CD14-positive monocyte (primary cell): ENCODE data around the gene ZFP3. TPM values are rescaled to one million over a fixed set of nuclear protein-coding genes. Genes with fewer than 3 reads are reported as not detected.

ENCODE experiments used
- DNase-seq, 3 donors: peaks; one replicate each; pipeline ENCODE4 v3.0.0-alpha.2; 2011 to 2022
- H2AFZ ChIP-seq: 2 replicates; pipeline ENCODE4 v1.6.0; 2012; ENCODE audit warnings: mild to moderate bottlenecking, low read depth, low read length, inconsistent platforms; ENCODE audit not compliant: insufficient read depth, poor library complexity, severe bottlenecking
- H3K27ac ChIP-seq, 2 donors: 1 replicate in 1 of 2; 2 replicates in 1 of 2; pipeline ENCODE4 v1.5.1; 2012 to 2013; ENCODE audit warnings: low read length in 2 of 2, control low read depth in 1 of 2, inconsistent platforms in 1 of 2, low read depth in 1 of 2, mild to moderate bottlenecking in 1 of 2
- H3K27me3 ChIP-seq, 2 donors: one replicate each; pipeline versions ENCODE4 v1.6.0 to v1.6.1; 2011 to 2013; ENCODE audit warnings: low read length in 2 of 2; ENCODE audit not compliant: control insufficient read depth in 2 of 2, insufficient read depth in 2 of 2
- H3K36me3 ChIP-seq, 2 donors: replicated peaks in 1 of 2; 1 replicate in 1 of 2; 2 replicates in 1 of 2; pipeline versions ENCODE4 v1.5.1 to v1.6.1; 2012 to 2013; ENCODE audit warnings: low read length in 2 of 2, control low read depth in 1 of 2, inconsistent platforms in 1 of 2, mild to moderate bottlenecking in 1 of 2; ENCODE audit not compliant: insufficient read depth in 2 of 2, control insufficient read depth in 1 of 2
- H3K4me1 ChIP-seq, 2 donors: 1 replicate in 1 of 2; 2 replicates in 1 of 2; pipeline versions ENCODE4 v1.5.1 to v1.6.1; 2012 to 2013; ENCODE audit warnings: low read length in 2 of 2, control low read depth in 1 of 2, inconsistent platforms in 1 of 2, mild to moderate bottlenecking in 1 of 2, moderate library complexity in 1 of 2; ENCODE audit not compliant: insufficient read depth in 2 of 2, control insufficient read depth in 1 of 2
- H3K4me2 ChIP-seq: replicated peaks from 2 replicates; pipeline ENCODE3; 2012; ENCODE audit warnings: low read length, moderate library complexity, mild to moderate bottlenecking; ENCODE audit not compliant: poor library complexity, severe bottlenecking; ENCODE audit errors: extremely low read depth
- H3K4me3 ChIP-seq, 3 experiments: fragments of 200-600 bp in 1 of 3; sonication (generic) in 1 of 3; replicated peaks in 1 of 3; 1 replicate in 2 of 3; 2 replicates in 1 of 3; pipeline ENCODE4 v1.5.1; 2011 to 2013; ENCODE audit warnings: low read length in 3 of 3, mild to moderate bottlenecking in 3 of 3, control low read depth in 2 of 3, low read depth in 2 of 3, inconsistent platforms in 1 of 3, moderate library complexity in 1 of 3
- H3K79me2 ChIP-seq: 2 replicates; pipeline ENCODE4 v1.6.0; 2012; ENCODE audit warnings: mild to moderate bottlenecking, control low read depth, inconsistent platforms, low read length, moderate library complexity; ENCODE audit not compliant: insufficient read depth
- H3K9ac ChIP-seq: 2 replicates; pipeline ENCODE4 v1.6.0; 2017; ENCODE audit warnings: low read length, mild to moderate bottlenecking; ENCODE audit not compliant: insufficient read depth, poor library complexity, severe bottlenecking
- H3K9me3 ChIP-seq, 2 donors: replicated peaks in 1 of 2; 1 replicate in 1 of 2; 2 replicates in 1 of 2; pipeline versions ENCODE4 v1.5.1 to v1.6.1; 2012 to 2013; ENCODE audit warnings: low read length in 2 of 2, control low read depth in 1 of 2; ENCODE audit not compliant: control insufficient read depth in 1 of 2, insufficient read depth in 1 of 2
- H4K20me1 ChIP-seq: 2 replicates; pipeline ENCODE4 v1.6.0; 2012; ENCODE audit warnings: mild to moderate bottlenecking, low read length, control low read depth, moderate library complexity; ENCODE audit not compliant: insufficient read depth
- H3K27ac Mint-ChIP-seq, 7 donors: one replicate each; pipeline ENCODE4 v1.8.0; 2020; ENCODE audit warnings: mild to moderate bottlenecking in 7 of 7, mixed read lengths in 7 of 7, moderate library complexity in 6 of 7, inconsistent platforms in 2 of 7
- H3K27me3 Mint-ChIP-seq, 3 donors: one replicate each; pipeline ENCODE4 v1.8.0; 2021 to 2022; ENCODE audit warnings: low read depth in 3 of 3, mild to moderate bottlenecking in 3 of 3, mixed read lengths in 3 of 3, moderate library complexity in 3 of 3, inconsistent platforms in 1 of 3
- H3K36me3 Mint-ChIP-seq, 2 donors: one replicate each; pipeline ENCODE4 v1.8.0; 2020; ENCODE audit warnings: mixed read lengths in 2 of 2, inconsistent platforms in 1 of 2, mild to moderate bottlenecking in 1 of 2
- H3K4me1 Mint-ChIP-seq: one replicate; pipeline ENCODE4 v1.8.0; 2020; ENCODE audit warnings: mild to moderate bottlenecking, mixed read lengths
- H3K4me3 Mint-ChIP-seq, 2 donors: one replicate each; pipeline ENCODE4 v1.8.0; 2020; ENCODE audit warnings: mild to moderate bottlenecking in 2 of 2, mixed read lengths in 2 of 2, moderate library complexity in 1 of 2
- H3K9me3 Mint-ChIP-seq, 7 donors: one replicate each; pipeline ENCODE4 v1.8.0; 2020 to 2022; ENCODE audit warnings: mixed read lengths in 7 of 7, mild to moderate bottlenecking in 6 of 7, moderate library complexity in 6 of 7, inconsistent platforms in 2 of 7
- WGBS: methylation state at CpG from one replicate; pipeline ENCODE4 v1.1.5; 2013; ENCODE audit warnings: missing lambda C conversion rate; ENCODE audit not compliant: insufficient coverage; 5-methylcytosine and 5-hydroxymethylcytosine counted together
- intact Hi-C, 2 donors: fragments of 100-400 bp; cut with micrococcal nuclease; formaldehyde crosslinking; loops; one replicate each; pipeline versions ENCODE4 v1.15.0 to v1.15.1; 2023
- polyA plus RNA-seq, 3 donors: library from polyadenylated mRNA; depleted of rRNA in 1 of 3; unstranded in 2 of 3; stranded (reverse) in 1 of 3; fragments of 300-500 nt in 2 of 3; fragments of >200 nt in 1 of 3; fragmentation: Illumina TruSeq in 2 of 3; gene quantifications; 1 replicate in 2 of 3; 2 replicates in 1 of 3; pipeline ENCODE4 v1.2.3, GENCODE V29; 2012 to 2021
- TF ChIP-seq, protein P1 (sequence below): fragments of 200-600 bp; IDR thresholded peaks from one replicate; pipeline ENCODE4 v1.8.0; 2022; ENCODE audit warnings: antibody characterized with exemption, mild to moderate bottlenecking

ZFP3 gene
- polyA plus RNA-seq, 3 donors = 0.39 to 1.9 (median 0.75) TPM

DNA sequence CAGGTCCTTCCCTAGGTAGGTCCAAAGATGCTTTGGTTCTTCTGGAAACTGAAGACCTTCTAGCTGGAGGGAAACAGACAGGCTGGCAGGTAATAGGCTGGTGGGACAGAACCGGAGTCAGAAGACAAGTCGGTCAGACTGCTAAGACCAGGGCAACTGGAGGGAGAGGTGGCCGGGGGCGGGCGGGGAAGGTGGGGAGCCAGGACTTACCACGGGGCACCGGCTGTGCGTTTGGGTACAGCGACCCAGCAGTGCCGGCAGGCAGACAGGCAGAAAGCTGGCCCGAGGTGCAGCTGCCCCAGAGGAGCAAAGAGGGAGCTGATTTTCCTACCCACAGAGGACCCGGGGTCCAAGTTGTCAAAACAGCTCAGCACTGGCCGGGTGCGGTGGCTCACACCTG, 43.6 kb upstream of the ZFP3 start:
- no peak overlapping the region for H3K27ac ChIP-seq
- TF ChIP-seq, protein P1, sequence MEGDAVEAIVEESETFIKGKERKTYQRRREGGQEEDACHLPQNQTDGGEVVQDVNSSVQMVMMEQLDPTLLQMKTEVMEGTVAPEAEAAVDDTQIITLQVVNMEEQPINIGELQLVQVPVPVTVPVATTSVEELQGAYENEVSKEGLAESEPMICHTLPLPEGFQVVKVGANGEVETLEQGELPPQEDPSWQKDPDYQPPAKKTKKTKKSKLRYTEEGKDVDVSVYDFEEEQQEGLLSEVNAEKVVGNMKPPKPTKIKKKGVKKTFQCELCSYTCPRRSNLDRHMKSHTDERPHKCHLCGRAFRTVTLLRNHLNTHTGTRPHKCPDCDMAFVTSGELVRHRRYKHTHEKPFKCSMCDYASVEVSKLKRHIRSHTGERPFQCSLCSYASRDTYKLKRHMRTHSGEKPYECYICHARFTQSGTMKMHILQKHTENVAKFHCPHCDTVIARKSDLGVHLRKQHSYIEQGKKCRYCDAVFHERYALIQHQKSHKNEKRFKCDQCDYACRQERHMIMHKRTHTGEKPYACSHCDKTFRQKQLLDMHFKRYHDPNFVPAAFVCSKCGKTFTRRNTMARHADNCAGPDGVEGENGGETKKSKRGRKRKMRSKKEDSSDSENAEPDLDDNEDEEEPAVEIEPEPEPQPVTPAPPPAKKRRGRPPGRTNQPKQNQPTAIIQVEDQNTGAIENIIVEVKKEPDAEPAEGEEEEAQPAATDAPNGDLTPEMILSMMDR = no peak
- H3K4me3 Mint-ChIP-seq = peak overlapping the region in 1 of 2 donors; percentile 46
- H3K79me2 ChIP-seq = no peaks in the 10 kb centered on the region
- DNase-seq = no peak
- peaks cover 0 to 3% (median 0%) of the 10 kb centered on the region in 7 donors for H3K9me3 Mint-ChIP-seq
- H3K36me3 ChIP-seq = no peaks in the 10 kb centered on the region
- peaks cover 21 to 26% of the 10 kb centered on the region in 2 donors for H3K4me1 ChIP-seq
- intact Hi-C loops = loop anchor here in 1 of 2 donors (5.0 kb wide), 1 partner anchor 37 kb away; the partner anchor contains the start of genes INCA1 and KIF1C
- no peaks in the 10 kb centered on the region for H4K20me1 ChIP-seq
- peaks cover 24% of the 10 kb centered on the region for H3K4me1 Mint-ChIP-seq
- no peak overlapping the region for H2AFZ ChIP-seq
- WGBS = 88% methylated on average over 12 of the region's 14 CpGs
- peaks cover 13 to 42% (median 31%) of the 10 kb centered on the region in 3 donors for H3K27me3 Mint-ChIP-seq
- H3K27me3 ChIP-seq = peaks cover 2 to 20% of the 10 kb centered on the region in 2 donors
- no peaks in the 10 kb centered on the region for H3K36me3 Mint-ChIP-seq
- H3K27ac Mint-ChIP-seq = no peak overlapping the region
- H3K4me3 ChIP-seq = no peak overlapping the region
- no peaks in the 10 kb centered on the region for H3K9me3 ChIP-seq
- H3K4me2 ChIP-seq = no peak overlapping the region
- H3K9ac ChIP-seq = no peak overlapping the region

- no peak within 1 kb of the TSS for H2AFZ ChIP-seq
- no peak for DNase-seq
- Mint-ChIP-seq H3K36me3 (no peaks in the 10 kb centered on the region), H3K27me3 (peaks cover 11 to 42% (median 31%) of the 10 kb centered on the region in 3 donors), H3K4me1 (peaks cover 18% of the 10 kb centered on the region), H3K9me3 (peaks cover 0 to 6% (median 0%) of the 10 kb centered on the region in 7 donors), H3K4me3 (peak within 1 kb of the TSS in 1 of 2 donors; percentile 63), H3K27ac (peak within 1 kb of the TSS in 1 of 7 donors; percentile 8)
- H3K9me3 ChIP-seq = no peaks in the 10 kb centered on the region
- H3K27ac ChIP-seq = no peak within 1 kb of the TSS
- H3K27me3 ChIP-seq = peaks cover 2 to 20% of the 10 kb centered on the region in 2 donors
- peaks cover 17 to 19% of the 10 kb centered on the region in 2 donors for H3K4me1 ChIP-seq
- H3K36me3 ChIP-seq = no peaks in the 10 kb centered on the region
- H3K4me3 ChIP-seq = no peak within 1 kb of the TSS
- H4K20me1 ChIP-seq = no peaks in the 10 kb centered on the region
- H3K9ac ChIP-seq = no peak within 1 kb of the TSS
- intact Hi-C loops = no loop called here
- no peak within 1 kb of the TSS for H3K4me2 ChIP-seq
- 11% methylated on average over 15 of the region's 24 CpGs for WGBS
- TF ChIP-seq, protein P1 = no peak
- H3K79me2 ChIP-seq = no peaks in the 10 kb centered on the region
Observed at GRCh38 chr17:5035315-5035714, 43.0 kb upstream of the ZFP3 start, which contains the start of gene SLC52A1. Gene SLC52A1 (minus strand): TSS chr17:5035426. CDS start chr17:5034606, 820 bp downstream.
